Activated CD4-positive, alpha-beta T cell treated with anti-CD3 and anti-CD28 coated beads, Interleukin-2, amount 50 U/mL, for 1 hour (primary cell): Measurements from ENCODE around the gene KRT71.
"Not testable (repeated sequence)": the region's sequence is repeated elsewhere in the genome, so short reads cannot be mapped to it uniquely, and the experiment has no call there.

Source experiments
- DNase-seq: peaks from one replicate; pipeline ENCODE4 v3.0.0-alpha.2; 2020

The KRT71 gene

GRCh38 chr12:52518574-52519386 lies 34.2 kb downstream of the KRT71 start:
- DNase-seq, result no peak

GRCh38 chr12:52517888-52518287 lies 35.1 kb downstream of the KRT71 start:
- DNase-seq, result no peak

GRCh38 chr12:52517005-52517835 lies 35.7 kb downstream of the KRT71 start:
- DNase-seq, result no peak

GRCh38 chr12:52515927-52516831 lies 36.8 kb downstream of the KRT71 start:
- no peak for DNase-seq

GRCh38 chr12:52515319-52515646 lies 37.7 kb downstream of the KRT71 start:
- no peak for DNase-seq

- DNase-seq, result no peak
These were observed 38.2 kb downstream of the KRT71 start for GRCh38 chr12:52514471-52515318.

- DNase-seq, result no peak
These were observed 39.2 kb downstream of the KRT71 start for GRCh38 chr12:52513736-52514135.

GRCh38 chr12:52508211-52508610 lies 44.7 kb downstream of the KRT71 start:
- DNase-seq, result no peak

GRCh38 chr12:52506858-52507715 lies 45.9 kb downstream of the KRT71 start:
- DNase-seq, result no peak

- no peak for DNase-seq
These were observed 50.1 kb downstream of the KRT71 start for GRCh38 chr12:52502877-52503276.

- DNase-seq, result no peak
These were observed 51.5 kb downstream of the KRT71 start for GRCh38 chr12:52501490-52501889.

GRCh38 chr12:52500574-52500973 lies 52.4 kb downstream of the KRT71 start:
- DNase-seq, result not testable (repeated sequence)

GRCh38 chr12:52499806-52500560 lies 53.0 kb downstream of the KRT71 start:
- DNase-seq, result no peak

- DNase-seq, result no peak
These were observed 54.0 kb downstream of the KRT71 start for GRCh38 chr12:52498946-52499345.

- DNase-seq, result no peak
These were observed 55.0 kb downstream of the KRT71 start for GRCh38 chr12:52497975-52498374.

- DNase-seq, result no peak
These were observed 56.3 kb downstream of the KRT71 start for GRCh38 chr12:52496590-52497071.

GRCh38 chr12:52496054-52496453 lies 56.9 kb downstream of the KRT71 start:
- DNase-seq, result no peak

- no peak for DNase-seq
These were observed 57.6 kb downstream of the KRT71 start for GRCh38 chr12:52495389-52495788.

GRCh38 chr12:52494518-52494917 lies 58.4 kb downstream of the KRT71 start:
- DNase-seq, result no peak

- no peak for DNase-seq
These were observed 58.8 kb downstream of the KRT71 start for GRCh38 chr12:52494100-52494499.
